Measurements from ENCODE around the gene GLO1.
A peak's percentile ranks its signal among the peaks of the same experiment; 100 is the strongest.

The GLO1 gene

DNA sequence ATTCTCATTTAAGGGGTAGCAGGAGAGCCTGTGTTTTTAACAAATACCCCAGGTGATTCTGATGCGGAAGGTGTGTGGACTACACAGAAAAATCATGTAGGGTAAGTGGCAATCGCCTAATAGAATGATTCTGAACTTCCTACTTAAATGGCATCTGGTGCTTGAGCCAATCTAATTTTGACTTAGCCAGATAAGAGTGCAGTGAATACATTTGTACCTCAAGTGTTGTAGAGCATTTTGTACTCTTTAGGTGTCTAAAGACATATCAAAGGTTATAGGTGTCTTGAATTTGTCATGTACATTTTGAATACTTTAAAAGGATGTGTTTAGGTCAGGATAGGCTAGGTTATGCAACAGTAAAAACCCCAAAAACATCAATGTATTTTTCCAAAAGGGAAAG lies 53.2 kb downstream of the GLO1 start:
- TF ChIP-seq, protein P1, sequence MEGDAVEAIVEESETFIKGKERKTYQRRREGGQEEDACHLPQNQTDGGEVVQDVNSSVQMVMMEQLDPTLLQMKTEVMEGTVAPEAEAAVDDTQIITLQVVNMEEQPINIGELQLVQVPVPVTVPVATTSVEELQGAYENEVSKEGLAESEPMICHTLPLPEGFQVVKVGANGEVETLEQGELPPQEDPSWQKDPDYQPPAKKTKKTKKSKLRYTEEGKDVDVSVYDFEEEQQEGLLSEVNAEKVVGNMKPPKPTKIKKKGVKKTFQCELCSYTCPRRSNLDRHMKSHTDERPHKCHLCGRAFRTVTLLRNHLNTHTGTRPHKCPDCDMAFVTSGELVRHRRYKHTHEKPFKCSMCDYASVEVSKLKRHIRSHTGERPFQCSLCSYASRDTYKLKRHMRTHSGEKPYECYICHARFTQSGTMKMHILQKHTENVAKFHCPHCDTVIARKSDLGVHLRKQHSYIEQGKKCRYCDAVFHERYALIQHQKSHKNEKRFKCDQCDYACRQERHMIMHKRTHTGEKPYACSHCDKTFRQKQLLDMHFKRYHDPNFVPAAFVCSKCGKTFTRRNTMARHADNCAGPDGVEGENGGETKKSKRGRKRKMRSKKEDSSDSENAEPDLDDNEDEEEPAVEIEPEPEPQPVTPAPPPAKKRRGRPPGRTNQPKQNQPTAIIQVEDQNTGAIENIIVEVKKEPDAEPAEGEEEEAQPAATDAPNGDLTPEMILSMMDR (conservative IDR thresholded peaks at IDR 0.05; ENCODE audit: low read length) = no peak
- DNase-seq (ENCODE audit: low read depth) = no peak
- H3K4me3 ChIP-seq (ENCODE audit: low read length) = no peak overlapping the region

DNA sequence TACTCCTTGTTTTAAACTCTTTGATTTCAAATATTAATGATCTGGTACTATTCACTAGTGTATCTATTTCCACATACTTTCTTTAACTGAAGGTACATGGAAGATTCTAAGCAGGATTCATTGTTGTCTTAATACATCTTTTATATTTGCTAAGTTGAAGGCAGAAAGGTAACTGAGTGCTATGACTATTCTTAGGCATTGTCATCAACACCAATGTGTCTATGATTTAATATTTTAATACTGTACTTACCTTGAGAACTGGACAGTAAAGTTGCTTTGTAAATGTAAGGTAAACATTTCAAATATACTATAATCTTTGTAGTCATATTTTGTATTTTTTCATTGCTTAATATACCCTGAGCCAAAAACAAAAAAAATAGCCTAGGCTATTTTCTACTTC lies 54.3 kb downstream of the GLO1 start:
- DNase-seq (ENCODE audit: low read depth) = no peak
- H3K4me3 ChIP-seq (ENCODE audit: low read length) = no peak overlapping the region
- TF ChIP-seq, protein P1 (conservative IDR thresholded peaks at IDR 0.05; ENCODE audit: low read length) = no peak

DNA sequence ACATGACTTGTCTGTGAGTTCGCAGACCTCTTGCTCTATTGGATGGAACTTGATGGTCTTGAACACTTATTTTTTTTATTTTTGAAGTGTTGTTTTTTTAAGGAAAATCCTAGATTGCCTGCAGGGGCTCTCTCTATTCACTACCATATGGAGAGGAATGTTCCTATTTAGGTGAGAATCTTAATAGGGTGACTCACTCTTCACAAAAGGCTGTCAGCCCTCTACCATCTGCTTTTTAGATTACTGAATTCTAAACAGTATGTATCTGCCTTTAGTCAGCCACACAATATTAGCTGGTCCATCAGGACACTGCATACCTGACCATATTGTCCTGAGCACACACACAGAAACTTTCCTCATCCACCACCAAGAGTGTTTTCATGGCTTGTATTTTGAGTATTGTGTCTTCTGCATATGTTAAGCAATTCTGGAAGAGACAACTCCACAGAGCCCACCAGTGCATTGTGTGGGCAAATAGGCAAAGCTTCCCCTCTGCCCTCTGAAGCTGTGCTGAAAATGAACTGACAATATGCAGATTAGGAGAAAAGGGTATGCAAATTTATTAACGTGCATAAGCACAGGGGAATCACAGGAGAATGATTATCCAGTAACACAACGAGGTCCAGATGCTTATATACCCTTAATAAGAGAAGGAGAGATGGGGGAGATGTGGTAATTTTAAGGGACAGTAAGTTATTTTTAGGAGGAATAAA lies 56.6 kb downstream of the GLO1 start:
- TF ChIP-seq, protein P1 (conservative IDR thresholded peaks at IDR 0.05; ENCODE audit: low read length) = no peak
- no peak overlapping the region for H3K4me3 ChIP-seq (ENCODE audit: low read length)
- DNase-seq (ENCODE audit: low read depth) = peak; percentile 14

DNA sequence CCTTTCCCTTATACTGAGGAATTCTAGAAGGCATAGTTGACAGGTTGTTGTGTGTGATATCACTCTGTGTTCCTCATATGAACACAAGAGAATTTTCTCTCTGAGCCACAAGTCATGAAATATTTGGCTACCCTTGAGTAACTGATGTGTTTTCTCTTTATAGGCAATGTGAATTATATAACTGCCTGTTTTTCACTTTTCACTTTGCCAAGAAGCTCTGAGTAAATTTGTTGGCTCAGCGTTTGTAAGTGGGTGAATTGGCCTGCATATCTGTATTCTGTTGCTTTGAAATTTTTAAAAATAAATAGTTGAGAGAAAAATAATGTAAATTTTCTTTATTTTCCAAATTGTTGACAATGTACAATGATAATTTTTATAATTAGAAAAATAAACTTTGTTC lies 58.0 kb downstream of the GLO1 start:
- H3K4me3 ChIP-seq (ENCODE audit: low read length) = no peak overlapping the region
- TF ChIP-seq, protein P1 (conservative IDR thresholded peaks at IDR 0.05; ENCODE audit: low read length) = no peak
- no peak for DNase-seq (ENCODE audit: low read depth)

DNA sequence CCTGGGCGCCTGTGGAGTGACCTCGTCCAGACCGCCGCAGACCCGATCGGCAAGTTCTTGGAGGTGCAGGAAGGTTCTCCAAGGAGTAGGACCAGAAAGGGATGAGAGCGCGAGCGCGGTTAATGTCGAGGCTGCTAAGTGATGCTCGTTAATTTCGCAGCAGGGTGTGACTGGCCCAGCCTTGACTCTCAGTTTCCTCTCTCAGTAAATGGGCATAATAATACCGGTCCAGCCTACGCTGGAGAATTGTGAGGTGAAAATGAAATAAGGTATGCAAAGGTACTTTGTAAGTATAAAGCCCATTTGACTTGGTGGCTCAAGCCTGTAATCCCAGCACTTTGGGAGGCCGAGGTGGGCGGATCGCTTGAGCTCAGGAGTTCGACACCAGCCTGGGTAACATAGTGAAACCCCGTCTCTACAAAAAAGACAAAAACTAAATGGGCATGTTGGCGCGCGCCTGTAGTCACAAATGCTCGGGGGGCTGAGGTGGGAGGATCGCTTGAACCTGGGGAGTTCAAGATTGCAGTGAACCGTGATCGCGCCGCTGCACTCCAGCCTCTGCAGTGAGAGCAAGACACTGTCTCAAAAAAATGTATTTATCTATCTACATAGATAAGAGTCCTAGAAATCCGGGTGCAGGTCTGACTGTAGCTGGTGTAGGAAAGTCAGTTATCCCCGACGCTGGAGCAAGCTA lies 62.6 kb downstream of the GLO1 start:
- no peak for DNase-seq (ENCODE audit: low read depth)
- TF ChIP-seq, protein P1 (conservative IDR thresholded peaks at IDR 0.05; ENCODE audit: low read length) = no peak
- H3K4me3 ChIP-seq (ENCODE audit: low read length) = peak overlapping the region; percentile 97

DNA sequence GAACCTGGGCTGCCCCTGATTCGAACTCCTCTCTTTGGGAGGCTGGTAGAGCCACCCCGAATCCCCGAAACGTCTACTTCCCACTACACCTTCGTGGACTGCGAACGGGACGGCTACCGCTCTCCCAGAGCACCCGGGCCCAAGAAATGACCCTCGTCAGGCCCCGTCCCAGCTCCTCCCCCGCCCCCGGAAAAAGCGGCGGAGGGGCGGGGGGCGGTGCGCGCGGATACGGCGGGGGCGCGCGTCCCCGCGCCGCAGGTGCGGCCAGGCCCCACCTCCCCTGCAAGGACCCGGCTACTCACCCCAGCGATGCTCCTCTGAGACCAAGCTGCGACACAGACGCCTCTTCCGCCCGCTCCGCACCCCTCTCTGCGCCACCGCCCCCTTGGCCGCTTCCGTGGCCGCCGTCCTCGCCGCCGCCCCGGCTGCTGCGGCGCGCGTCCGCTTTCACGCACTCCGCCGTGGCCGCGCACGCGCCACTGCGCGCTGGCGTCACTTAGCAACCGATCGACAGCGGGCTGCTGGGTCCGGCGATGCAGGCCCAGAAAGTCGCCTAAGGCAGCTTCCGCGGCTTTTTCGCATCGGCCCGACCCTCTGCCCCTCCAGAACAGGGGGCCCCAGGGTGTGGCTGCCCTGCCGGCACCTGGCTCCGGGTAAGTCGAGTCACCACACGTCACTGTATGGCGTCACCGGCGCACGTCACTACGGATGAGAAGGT lies 63.3 kb downstream of the GLO1 start, which contains the start of gene BTBD9:
Gene BTBD9, minus strand, starts transcription at position 432 of the 718 bp plus-strand sequence.
- TF ChIP-seq, protein P1 (conservative IDR thresholded peaks at IDR 0.05; ENCODE audit: low read length) = no peak
- peak within 1 kb of the TSS; percentile 97 for H3K4me3 ChIP-seq (ENCODE audit: low read length)
- peak; percentile 76 for DNase-seq (ENCODE audit: low read depth)
